Activated CD8-positive, alpha-beta memory T cell treated with anti-CD3 and anti-CD28 coated beads for 4 hours (primary cell): ENCODE measurements around the gene LAYN.

Experiments used
- DNase-seq, 2 donors: peaks; one replicate each; pipeline ENCODE4 v3.0.0-alpha.2; 2020; ENCODE audit warnings: low read depth in 2 of 2

The LAYN gene

GRCh38 chr11:111531687-111532364 is 8.7 kb upstream of the LAYN start:
- DNase-seq = peak in 1 of 2 donors; percentile 44

- no peak for DNase-seq
Observed at GRCh38 chr11:111532365-111532709, 8.2 kb upstream of the LAYN start.

DNA sequence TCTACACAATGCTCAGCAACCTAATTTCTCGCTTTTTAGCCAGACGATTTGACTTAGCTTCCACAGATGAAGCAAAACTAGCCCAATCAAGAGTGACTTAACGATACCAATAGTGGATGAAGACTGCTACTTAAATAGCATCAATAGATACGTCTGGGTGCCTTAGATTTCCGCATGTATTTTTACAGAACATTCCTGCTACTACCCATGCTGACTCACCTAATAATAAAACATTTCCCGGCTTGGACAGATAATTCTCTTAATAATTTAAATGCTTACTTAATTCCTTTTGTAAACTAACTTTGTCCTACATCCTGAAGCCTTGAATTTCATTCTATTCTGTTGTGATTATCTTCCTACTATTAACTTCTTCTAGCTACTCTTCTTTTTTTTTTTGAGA is 5.2 kb upstream of the LAYN start:
- DNase-seq = no peak

- no peak for DNase-seq
Observed at GRCh38 chr11:111537336-111537860, 3.1 kb upstream of the LAYN start.

- no peak for DNase-seq
Observed at GRCh38 chr11:111538407-111539114, 2.0 kb upstream of the LAYN start.

- DNase-seq = no peak
Observed at GRCh38 chr11:111539426-111540113, 950 bp upstream of the LAYN start.

- no peak for DNase-seq
Observed at GRCh38 chr11:111540937-111541253, 375 bp downstream of the LAYN start.

DNA sequence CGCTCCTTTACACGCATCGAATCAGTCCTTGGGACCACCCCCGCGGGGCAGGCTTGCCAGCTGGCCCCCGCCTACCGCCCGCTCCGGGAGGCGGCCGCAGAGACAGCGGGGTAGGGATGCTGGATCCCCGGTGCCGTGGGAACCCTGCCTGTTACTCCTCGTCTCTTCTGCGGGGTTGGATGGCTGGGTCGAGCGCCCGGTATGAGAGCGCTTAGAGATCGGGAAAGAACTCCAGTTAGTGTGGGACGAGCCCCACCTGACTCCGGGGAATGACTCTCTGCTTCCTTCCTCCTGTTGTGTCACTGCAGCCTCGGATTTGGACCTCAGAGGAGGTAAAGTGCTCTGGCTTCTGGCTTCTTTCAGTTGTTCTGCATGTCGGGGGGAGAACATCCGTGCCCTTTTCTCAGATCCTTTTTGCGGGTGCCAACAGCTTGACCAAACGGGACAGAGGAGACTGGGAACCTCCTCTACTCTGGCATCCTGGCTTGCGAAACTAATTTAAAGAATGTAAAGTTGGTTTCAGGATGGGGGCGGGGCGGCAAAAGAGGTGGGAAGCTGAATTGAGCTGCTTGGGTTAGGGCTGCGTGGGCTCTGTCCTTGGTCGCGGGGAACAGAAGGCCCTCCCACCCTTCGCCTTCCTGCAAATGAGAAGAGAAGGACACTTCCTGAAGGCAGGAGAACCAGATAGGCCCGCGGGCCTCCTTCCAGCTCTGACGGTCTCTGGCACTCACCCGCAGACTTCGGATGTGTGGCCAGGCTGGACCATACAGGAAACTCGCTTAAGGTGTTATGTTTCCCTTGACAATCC is 938 bp downstream of the LAYN start:
- DNase-seq = no peak

DNA sequence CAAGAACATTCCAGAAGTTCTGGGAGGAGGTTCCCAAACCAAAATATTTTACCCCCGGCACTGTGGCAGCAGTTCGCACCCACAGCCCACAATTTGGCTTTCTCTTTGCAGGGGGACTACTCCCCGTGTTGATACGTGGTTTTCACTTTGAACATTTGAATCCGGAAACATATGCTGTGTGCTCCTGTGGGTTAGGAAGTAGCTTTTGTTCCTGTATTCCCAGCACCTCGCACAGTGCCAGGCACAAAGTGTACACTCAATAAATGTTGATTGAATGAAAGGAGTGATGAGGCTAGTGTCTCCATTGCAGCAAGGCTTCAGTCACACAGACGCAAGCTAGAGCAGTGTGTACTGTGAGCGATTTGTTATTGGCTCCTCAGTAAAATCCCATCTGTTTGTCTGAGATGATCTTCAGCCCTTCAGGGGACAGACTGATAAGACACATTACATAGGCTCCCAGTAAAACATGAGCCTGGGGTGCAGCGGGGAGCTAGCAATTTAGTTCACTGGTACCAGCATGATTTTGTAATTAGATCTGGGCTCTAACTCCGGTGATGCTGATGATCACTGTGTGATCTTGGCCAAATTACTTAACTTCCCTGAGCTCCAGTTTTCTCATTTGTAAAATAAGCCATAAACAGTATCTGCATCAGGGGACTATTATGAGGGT is 2.2 kb downstream of the LAYN start:
- no peak for DNase-seq

- no peak for DNase-seq
Observed at GRCh38 chr11:111548525-111548924, 8.0 kb downstream of the LAYN start.

DNA sequence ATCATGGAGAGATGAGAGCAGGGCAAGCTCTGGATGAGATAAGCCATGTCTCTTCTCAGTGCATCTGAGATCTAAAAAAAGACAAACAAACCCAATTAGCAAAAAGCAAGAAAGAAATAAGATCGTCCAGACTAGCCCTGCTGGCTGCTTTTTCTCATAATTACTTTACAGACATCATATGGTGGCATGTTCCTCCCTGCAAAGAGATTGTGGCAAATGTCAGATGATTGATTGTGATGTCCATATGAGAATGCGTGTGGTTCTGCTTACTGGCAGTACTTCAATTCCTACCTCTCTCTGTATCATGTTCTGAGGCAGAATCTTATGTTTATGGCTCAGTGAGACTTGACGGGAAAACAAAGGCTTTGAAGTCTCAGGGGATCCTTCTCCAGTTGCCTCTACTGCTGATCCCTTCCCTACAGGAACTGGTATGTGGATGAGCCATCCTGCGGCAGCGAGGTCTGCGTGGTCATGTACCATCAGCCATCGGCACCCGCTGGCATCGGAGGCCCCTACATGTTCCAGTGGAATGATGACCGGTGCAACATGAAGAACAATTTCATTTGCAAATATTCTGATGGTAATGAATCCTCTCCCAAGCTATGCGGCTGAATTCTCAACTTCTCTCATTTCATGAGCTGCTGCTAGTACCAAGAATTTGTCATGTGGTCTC is 8.8 kb downstream of the LAYN start:
- DNase-seq = no peak

DNA sequence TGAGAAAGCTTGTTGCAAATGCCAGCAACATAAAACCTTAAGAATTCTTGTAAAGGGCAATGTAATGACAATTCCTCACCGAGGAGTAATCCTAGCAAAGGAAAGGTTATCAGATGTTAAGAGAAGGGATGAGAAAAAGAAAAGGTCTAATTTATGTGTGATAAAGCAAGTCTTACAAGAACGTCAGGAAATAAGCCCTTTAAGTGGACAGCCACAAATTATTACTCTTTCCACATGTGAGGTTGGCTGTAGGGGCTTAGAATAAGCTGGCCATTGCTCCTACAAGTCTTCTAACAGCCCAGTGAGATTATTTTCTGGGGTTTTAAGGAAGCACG is 9.3 kb downstream of the LAYN start:
- no peak for DNase-seq

GRCh38 chr11:111550258-111550657 is 9.7 kb downstream of the LAYN start:
- DNase-seq = no peak

- no peak for DNase-seq
Observed at GRCh38 chr11:111554532-111554931, 14.0 kb downstream of the LAYN start.

DNA sequence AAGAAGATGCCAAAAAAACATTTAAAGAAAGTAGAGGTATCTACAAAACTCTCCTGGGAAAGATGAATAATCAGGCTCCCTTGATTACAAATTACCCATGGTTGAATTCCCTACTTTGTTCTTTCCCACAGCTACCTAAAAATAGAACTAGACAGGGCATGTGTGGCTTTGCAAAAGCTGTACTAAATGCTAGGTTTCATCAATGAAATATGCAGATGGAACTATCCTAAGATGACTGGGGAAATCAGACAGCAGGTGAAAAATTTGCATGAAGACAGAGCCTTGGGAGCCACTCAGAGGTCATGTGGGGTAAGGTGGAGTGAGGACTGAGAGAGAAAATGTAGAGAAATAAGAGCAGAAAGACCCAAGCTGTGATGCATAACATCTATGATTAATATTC is 14.7 kb downstream of the LAYN start:
- DNase-seq = no peak

DNA sequence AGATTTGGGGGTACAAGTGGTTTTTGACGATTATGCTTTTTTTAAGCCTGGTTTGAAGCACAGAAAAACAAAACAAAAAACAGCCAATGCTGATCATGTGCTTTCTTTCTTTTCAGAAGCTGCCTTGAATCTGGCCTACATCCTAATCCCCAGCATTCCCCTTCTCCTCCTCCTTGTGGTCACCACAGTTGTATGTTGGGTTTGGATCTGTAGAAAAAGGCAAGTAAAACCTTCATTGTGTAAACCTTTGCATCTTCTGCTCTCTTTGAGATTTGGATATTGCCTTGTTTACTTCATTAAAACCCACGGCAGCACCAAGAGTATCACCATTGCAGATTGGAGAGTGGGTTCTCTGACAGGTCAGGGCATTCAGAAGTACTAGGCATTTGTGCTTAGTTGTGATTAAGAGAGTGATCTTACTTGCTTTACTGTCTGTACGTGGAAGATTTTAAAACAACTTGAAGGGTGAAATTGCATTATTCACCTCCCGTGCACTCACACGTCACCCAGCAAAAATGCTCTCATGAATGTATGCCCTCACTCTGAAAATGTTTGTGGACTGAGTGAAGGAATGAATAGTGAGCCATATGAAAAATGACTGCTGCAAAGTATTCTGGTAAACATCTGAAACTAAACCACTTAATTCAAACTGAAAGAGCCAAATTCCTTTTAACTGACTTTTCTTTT is 17.0 kb downstream of the LAYN start:
- no peak for DNase-seq

DNA sequence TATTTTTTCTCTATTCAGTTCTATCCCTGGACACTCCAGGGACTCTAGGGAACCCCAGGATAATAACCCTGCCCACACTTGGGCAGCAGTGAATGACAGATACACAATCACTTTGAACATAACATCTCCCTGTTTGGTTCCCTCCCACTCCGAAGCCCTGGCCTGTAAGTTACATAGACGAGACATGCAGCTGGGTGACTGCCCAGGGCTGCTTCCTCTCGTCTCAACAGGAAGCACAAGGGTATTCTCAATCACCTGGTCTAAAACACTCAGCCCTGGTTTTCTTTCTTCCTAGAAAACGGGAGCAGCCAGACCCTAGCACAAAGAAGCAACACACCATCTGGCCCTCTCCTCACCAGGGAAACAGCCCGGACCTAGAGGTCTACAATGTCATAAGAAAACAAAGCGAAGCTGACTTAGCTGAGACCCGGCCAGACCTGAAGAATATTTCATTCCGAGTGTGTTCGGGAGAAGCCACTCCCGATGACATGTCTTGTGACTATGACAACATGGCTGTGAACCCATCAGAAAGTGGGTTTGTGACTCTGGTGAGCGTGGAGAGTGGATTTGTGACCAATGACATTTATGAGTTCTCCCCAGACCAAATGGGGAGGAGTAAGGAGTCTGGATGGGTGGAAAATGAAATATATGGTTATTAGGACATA is 19.4 kb downstream of the LAYN start:
- no peak for DNase-seq

DNA sequence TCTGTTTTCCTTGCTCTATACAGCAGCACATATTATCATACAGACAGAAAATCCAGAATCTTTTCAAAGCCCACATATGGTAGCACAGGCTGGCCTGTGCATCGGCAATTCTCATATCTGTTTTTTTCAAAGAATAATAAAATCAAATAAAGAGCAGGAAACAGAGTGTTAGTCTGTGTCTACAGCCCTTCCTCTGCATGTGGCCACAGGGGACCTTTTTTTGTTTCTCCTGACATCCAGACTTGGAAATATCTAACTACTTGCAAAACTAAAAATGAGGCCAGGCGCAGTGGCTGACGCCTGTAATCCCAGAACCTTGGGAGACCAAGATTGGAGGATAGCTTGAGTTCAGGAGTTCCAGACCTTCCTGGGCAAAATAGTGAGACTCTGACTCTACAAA is 20.3 kb downstream of the LAYN start:
- no peak for DNase-seq

DNA sequence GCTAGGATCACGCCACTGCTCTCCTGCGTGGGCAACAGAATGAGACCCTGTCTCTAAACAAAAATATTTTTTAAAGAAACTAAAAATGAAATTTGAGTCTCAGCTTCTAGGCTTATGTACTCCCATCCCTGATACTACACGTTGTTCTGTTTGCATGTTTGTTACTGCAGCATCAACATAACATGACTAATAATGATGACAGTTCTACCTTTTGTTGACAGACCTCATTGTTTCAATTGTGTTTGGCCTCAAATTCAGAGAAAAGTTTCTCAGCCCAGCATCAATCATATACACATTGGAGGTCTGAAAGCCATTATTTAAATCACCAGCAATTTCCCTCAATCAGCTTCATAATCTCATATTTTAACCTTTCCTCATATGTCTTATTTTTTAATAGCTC is 20.8 kb downstream of the LAYN start:
- no peak for DNase-seq

DNA sequence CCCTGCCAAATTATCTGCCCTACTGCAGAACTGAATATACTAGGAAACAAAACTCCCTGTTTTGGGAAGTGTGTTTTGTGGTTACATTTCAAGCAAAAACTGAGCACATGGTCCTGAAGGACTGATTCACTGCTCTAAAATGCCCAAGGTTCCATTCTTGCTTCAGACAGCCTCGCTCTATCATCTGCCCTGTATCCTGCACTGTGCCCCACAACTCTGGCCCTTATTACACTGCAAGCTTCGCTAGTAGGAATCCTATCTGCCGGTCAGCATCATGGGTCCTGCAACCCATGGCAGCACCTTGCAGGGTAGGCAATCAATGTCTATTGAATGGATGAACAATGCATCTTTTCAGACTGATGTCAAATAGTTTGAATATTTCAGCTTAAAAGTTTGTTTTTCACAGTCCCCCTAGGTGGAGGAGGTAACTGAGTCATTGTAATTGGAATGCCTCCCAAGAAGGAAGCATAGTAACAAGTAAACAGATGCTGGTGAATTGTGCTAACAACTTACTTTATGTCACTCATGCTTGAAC is 21.3 kb downstream of the LAYN start:
- no peak for DNase-seq
